ENCODE results near the gene SNX13.

Gene SNX13

DNA sequence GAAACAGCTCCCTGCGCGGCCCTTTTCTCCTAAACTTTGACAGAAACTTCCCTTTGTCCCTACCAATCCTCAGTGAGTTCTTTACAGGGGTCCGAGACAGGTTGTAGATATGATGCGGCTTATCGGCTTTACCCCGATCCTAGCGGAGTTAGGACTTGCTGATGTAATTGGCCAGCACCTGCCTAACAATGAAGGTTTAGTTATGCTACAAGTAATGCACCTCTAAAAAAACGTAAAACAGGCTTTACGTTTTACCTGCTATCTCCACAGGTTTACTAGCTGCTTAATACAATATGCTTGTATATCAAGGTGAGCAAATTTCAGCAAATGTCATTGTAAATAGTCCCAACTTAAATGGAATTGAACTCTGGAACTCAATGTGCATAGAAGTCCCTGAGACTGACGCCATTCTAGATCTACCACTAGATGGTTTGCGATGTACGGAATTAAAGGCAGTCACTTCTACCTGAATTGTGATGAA is 697 bp upstream of the SNX13 start:
- no peak overlapping the region for H3K4ac ChIP-seq (ENCODE audit: low read depth in 1 of 2, low read length in 2 of 2)
- H2BK12ac ChIP-seq (ENCODE audit: low read length in 2 of 2) = no peak overlapping the region
- H3K23ac ChIP-seq (ENCODE audit: low read length in 2 of 2) = no peak overlapping the region
- no peaks in the 10 kb centered on the region for H3K9me3 ChIP-seq (ENCODE audit: control insufficient read depth, low read length)
- peak overlapping the region; percentile 84 to 100 for H3K4me3 ChIP-seq (ENCODE audit: insufficient read depth in 1 of 2, low read depth in 1 of 2, low read length in 2 of 2)
- peak overlapping the region; percentile 46 for H3K27ac ChIP-seq (ENCODE audit: low read length, poor library complexity, severe bottlenecking)
- peak overlapping the region; percentile 74 for H3K4me2 ChIP-seq (ENCODE audit: low read length, poor library complexity, severe bottlenecking)
- H2BK15ac ChIP-seq (ENCODE audit: low read depth, poor library complexity, severe bottlenecking) = no peak overlapping the region
- H2AK5ac ChIP-seq (ENCODE audit: low read length, severe bottlenecking) = no peak overlapping the region
- WGBS = 22% methylated on average over 10 of the region's 12 CpGs
- H3K14ac ChIP-seq (ENCODE audit: low read length in 2 of 2) = no peak overlapping the region
- H3K79me1 ChIP-seq (replicated peaks; ENCODE audit: low read length, poor library complexity, severe bottlenecking) = peaks cover 7% of the 10 kb centered on the region
- H2BK120ac ChIP-seq (ENCODE audit: low read depth, low read length) = no peak overlapping the region
- no peaks in the 10 kb centered on the region for H3K27me3 ChIP-seq (ENCODE audit: control insufficient read depth in 1 of 2, insufficient read depth in 1 of 2, low read length in 2 of 2)
- peak overlapping the region; percentile 80 for H2AFZ ChIP-seq (ENCODE audit: low read depth, low read length)
- DNase-seq = peak; percentile 24
- no peak overlapping the region for H4K91ac ChIP-seq (ENCODE audit: low read length)
- peak overlapping the region in 1 of 2 experiments; percentile 67 for H3K18ac ChIP-seq (ENCODE audit: low read depth in 1 of 2, low read length in 2 of 2)
- H4K8ac ChIP-seq (ENCODE audit: low read length) = no peak overlapping the region
- H2BK5ac ChIP-seq (ENCODE audit: low read depth, low read length, poor library complexity, severe bottlenecking) = no peak overlapping the region
- no peaks in the 10 kb centered on the region for H3K36me3 ChIP-seq (ENCODE audit: control insufficient read depth in 1 of 2, insufficient read depth in 2 of 2, low read depth in 1 of 2, low read length in 2 of 2)
- H3K9ac ChIP-seq (ENCODE audit: low read length) = peak overlapping the region; percentile 99
- H3K4me1 ChIP-seq (ENCODE audit: control insufficient read depth, insufficient read depth, low read depth, low read length) = no peaks in the 10 kb centered on the region

- H3K79me1 ChIP-seq (replicated peaks; ENCODE audit: low read length, poor library complexity, severe bottlenecking) = peaks cover 7% of the 10 kb centered on the region
- H2BK120ac ChIP-seq (ENCODE audit: low read depth, low read length) = peak overlapping the region; percentile 39
- WGBS = under 1% methylated on average over 28 of the region's 29 CpGs
- H2AK5ac ChIP-seq (ENCODE audit: low read length, severe bottlenecking) = no peak overlapping the region
- H3K36me3 ChIP-seq (ENCODE audit: control insufficient read depth in 1 of 2, insufficient read depth in 2 of 2, low read depth in 1 of 2, low read length in 2 of 2) = no peaks in the 10 kb centered on the region
- peak overlapping the region; percentile 71 for H3K27ac ChIP-seq (ENCODE audit: low read length, poor library complexity, severe bottlenecking)
- H2BK15ac ChIP-seq (ENCODE audit: low read depth, poor library complexity, severe bottlenecking) = no peak overlapping the region
- H2BK5ac ChIP-seq (ENCODE audit: low read depth, low read length, poor library complexity, severe bottlenecking) = no peak overlapping the region
- peak overlapping the region; percentile 74 for H2AFZ ChIP-seq (ENCODE audit: low read depth, low read length)
- peak overlapping the region; percentile 99 for H3K9ac ChIP-seq (ENCODE audit: low read length)
- peak overlapping the region; percentile 81 for H4K91ac ChIP-seq (ENCODE audit: low read length)
- no peaks in the 10 kb centered on the region for H3K4me1 ChIP-seq (ENCODE audit: control insufficient read depth, insufficient read depth, low read depth, low read length)
- peak overlapping the region in 1 of 2 experiments; percentile 95 for H3K14ac ChIP-seq (ENCODE audit: low read length in 2 of 2)
- peak overlapping the region; percentile 84 to 100 for H3K4me3 ChIP-seq (ENCODE audit: insufficient read depth in 1 of 2, low read depth in 1 of 2, low read length in 2 of 2)
- H3K18ac ChIP-seq (ENCODE audit: low read depth in 1 of 2, low read length in 2 of 2) = peak overlapping the region; percentile 72 to 79
- H3K4me2 ChIP-seq (ENCODE audit: low read length, poor library complexity, severe bottlenecking) = peak overlapping the region; percentile 72
- peak overlapping the region; percentile 10 to 95 for H3K4ac ChIP-seq (ENCODE audit: low read depth in 1 of 2, low read length in 2 of 2)
- no peaks in the 10 kb centered on the region for H3K9me3 ChIP-seq (ENCODE audit: control insufficient read depth, low read length)
- peak overlapping the region; percentile 76 for H4K8ac ChIP-seq (ENCODE audit: low read length)
- peak overlapping the region in 1 of 2 experiments; percentile 7 for H2BK12ac ChIP-seq (ENCODE audit: low read length in 2 of 2)
- peak overlapping the region in 1 of 2 experiments; percentile 0 for H3K23ac ChIP-seq (ENCODE audit: low read length in 2 of 2)
- H3K27me3 ChIP-seq (ENCODE audit: control insufficient read depth in 1 of 2, insufficient read depth in 1 of 2, low read length in 2 of 2) = no peaks in the 10 kb centered on the region
- peak; percentile 70 for DNase-seq
Measured at GRCh38 chr7:17939606-17940301, 540 bp downstream of the SNX13 start.

- H3K27me3 ChIP-seq (ENCODE audit: control insufficient read depth in 1 of 2, insufficient read depth in 1 of 2, low read length in 2 of 2) = no peaks in the 10 kb centered on the region
- peaks cover 10% of the 10 kb centered on the region for H3K79me1 ChIP-seq (replicated peaks; ENCODE audit: low read length, poor library complexity, severe bottlenecking)
- no peak overlapping the region for H3K14ac ChIP-seq (ENCODE audit: low read length in 2 of 2)
- H3K9me3 ChIP-seq (ENCODE audit: control insufficient read depth, low read length) = no peaks in the 10 kb centered on the region
- peak overlapping the region; percentile 72 for H3K4me2 ChIP-seq (ENCODE audit: low read length, poor library complexity, severe bottlenecking)
- H3K4me3 ChIP-seq (ENCODE audit: insufficient read depth in 1 of 2, low read depth in 1 of 2, low read length in 2 of 2) = peak overlapping the region in 1 of 2 experiments; percentile 100
- no peak overlapping the region for H3K18ac ChIP-seq (ENCODE audit: low read depth in 1 of 2, low read length in 2 of 2)
- no peak overlapping the region for H2BK12ac ChIP-seq (ENCODE audit: low read length in 2 of 2)
- H2BK120ac ChIP-seq (ENCODE audit: low read depth, low read length) = no peak overlapping the region
- DNase-seq = peak; percentile 52
- H3K27ac ChIP-seq (ENCODE audit: low read length, poor library complexity, severe bottlenecking) = no peak overlapping the region
- H3K36me3 ChIP-seq (ENCODE audit: control insufficient read depth in 1 of 2, insufficient read depth in 2 of 2, low read depth in 1 of 2, low read length in 2 of 2) = no peaks in the 10 kb centered on the region
- no peak overlapping the region for H2BK15ac ChIP-seq (ENCODE audit: low read depth, poor library complexity, severe bottlenecking)
- 24% methylated on average over 6 of the region's 6 CpGs for WGBS
- peak overlapping the region; percentile 99 for H3K9ac ChIP-seq (ENCODE audit: low read length)
- no peak overlapping the region for H3K23ac ChIP-seq (ENCODE audit: low read length in 2 of 2)
- no peak overlapping the region for H4K91ac ChIP-seq (ENCODE audit: low read length)
- H2AK5ac ChIP-seq (ENCODE audit: low read length, severe bottlenecking) = no peak overlapping the region
- no peak overlapping the region for H4K8ac ChIP-seq (ENCODE audit: low read length)
- no peak overlapping the region for H2AFZ ChIP-seq (ENCODE audit: low read depth, low read length)
- no peaks in the 10 kb centered on the region for H3K4me1 ChIP-seq (ENCODE audit: control insufficient read depth, insufficient read depth, low read depth, low read length)
- H3K4ac ChIP-seq (ENCODE audit: low read depth in 1 of 2, low read length in 2 of 2) = no peak overlapping the region
- no peak overlapping the region for H2BK5ac ChIP-seq (ENCODE audit: low read depth, low read length, poor library complexity, severe bottlenecking)
Measured at GRCh38 chr7:17939211-17939605, 1.1 kb downstream of the SNX13 start.

- H3K4me2 ChIP-seq (ENCODE audit: low read length, poor library complexity, severe bottlenecking) = no peak overlapping the region
- H3K9me3 ChIP-seq (ENCODE audit: control insufficient read depth, low read length) = no peaks in the 10 kb centered on the region
- H3K4me1 ChIP-seq (ENCODE audit: control insufficient read depth, insufficient read depth, low read depth, low read length) = no peaks in the 10 kb centered on the region
- H3K18ac ChIP-seq (ENCODE audit: low read depth in 1 of 2, low read length in 2 of 2) = no peak overlapping the region
- H3K23ac ChIP-seq (ENCODE audit: low read length in 2 of 2) = no peak overlapping the region
- DNase-seq = peak; percentile 19
- H2AK5ac ChIP-seq (ENCODE audit: low read length, severe bottlenecking) = no peak overlapping the region
- H3K4me3 ChIP-seq (ENCODE audit: insufficient read depth in 1 of 2, low read depth in 1 of 2, low read length in 2 of 2) = peak overlapping the region in 1 of 2 experiments; percentile 100
- H2BK12ac ChIP-seq (ENCODE audit: low read length in 2 of 2) = no peak overlapping the region
- H3K79me1 ChIP-seq (replicated peaks; ENCODE audit: low read length, poor library complexity, severe bottlenecking) = peaks cover 11% of the 10 kb centered on the region
- WGBS = no CpG with 5 or more reads among the region's 2 CpGs
- no peak overlapping the region for H4K91ac ChIP-seq (ENCODE audit: low read length)
- no peak overlapping the region for H3K27ac ChIP-seq (ENCODE audit: low read length, poor library complexity, severe bottlenecking)
- no peak overlapping the region for H3K14ac ChIP-seq (ENCODE audit: low read length in 2 of 2)
- H3K4ac ChIP-seq (ENCODE audit: low read depth in 1 of 2, low read length in 2 of 2) = no peak overlapping the region
- H2AFZ ChIP-seq (ENCODE audit: low read depth, low read length) = no peak overlapping the region
- H2BK15ac ChIP-seq (ENCODE audit: low read depth, poor library complexity, severe bottlenecking) = no peak overlapping the region
- H2BK120ac ChIP-seq (ENCODE audit: low read depth, low read length) = no peak overlapping the region
- no peak overlapping the region for H2BK5ac ChIP-seq (ENCODE audit: low read depth, low read length, poor library complexity, severe bottlenecking)
- H3K9ac ChIP-seq (ENCODE audit: low read length) = peak overlapping the region; percentile 99
- no peaks in the 10 kb centered on the region for H3K27me3 ChIP-seq (ENCODE audit: control insufficient read depth in 1 of 2, insufficient read depth in 1 of 2, low read length in 2 of 2)
- no peak overlapping the region for H4K8ac ChIP-seq (ENCODE audit: low read length)
- H3K36me3 ChIP-seq (ENCODE audit: control insufficient read depth in 1 of 2, insufficient read depth in 2 of 2, low read depth in 1 of 2, low read length in 2 of 2) = no peaks in the 10 kb centered on the region
Measured at GRCh38 chr7:17937506-17938120, 2.7 kb downstream of the SNX13 start.
